HEK293T (cell line): Measurements from ENCODE around the gene G6PC3.

Experiments used
- ARNT ChIP-seq: fragments of 450-650 bp; IDR thresholded peaks from 2 replicates; pipeline ENCODE4 v1.6.1; 2017; ENCODE audit warnings: mild to moderate bottlenecking
- BHLHE40 ChIP-seq: fragments of 450-650 bp; IDR thresholded peaks from 2 replicates; pipeline ENCODE4 v1.6.1; 2016; ENCODE audit warnings: mild to moderate bottlenecking, moderate library complexity, borderline replicate concordance
- CTBP1 ChIP-seq: fragments of 450-650 bp; IDR thresholded peaks from 2 replicates; pipeline ENCODE4 v1.6.1; 2016; ENCODE audit warnings: borderline replicate concordance
- FOXA1 ChIP-seq: fragments of 450-650 bp; IDR thresholded peaks from 2 replicates; pipeline ENCODE4 v1.6.1; 2016; ENCODE audit warnings: mild to moderate bottlenecking
- FOXK2 ChIP-seq: fragments of 450-650 bp; IDR thresholded peaks from 2 replicates; pipeline ENCODE4 v1.6.1; 2016; ENCODE audit warnings: mild to moderate bottlenecking
- FOXM1 ChIP-seq: fragments of 450-650 bp; IDR thresholded peaks from 2 replicates; pipeline ENCODE4 v1.6.1; 2017; ENCODE audit warnings: mild to moderate bottlenecking, borderline replicate concordance
- LEF1 ChIP-seq: fragments of 450-650 bp; IDR thresholded peaks from 2 replicates; pipeline ENCODE4 v1.6.1; 2017; ENCODE audit warnings: mild to moderate bottlenecking, borderline replicate concordance
- PKNOX1 ChIP-seq: fragments of 450-650 bp; IDR thresholded peaks from 2 replicates; pipeline ENCODE4 v1.6.1; 2016
- SP1 ChIP-seq: fragments of 450-650 bp; IDR thresholded peaks from 2 replicates; pipeline ENCODE4 v1.6.1; 2017
- SUZ12 ChIP-seq: fragments of 450-650 bp; IDR thresholded peaks from 2 replicates; pipeline ENCODE4 v1.6.1; 2016; ENCODE audit warnings: mild to moderate bottlenecking
- TARDBP ChIP-seq: fragments of 450-650 bp; IDR thresholded peaks from 2 replicates; pipeline ENCODE4 v1.6.1; 2016
- ZNF384 ChIP-seq: fragments of 450-650 bp; IDR thresholded peaks from 2 replicates; pipeline ENCODE4 v1.6.1; 2016

GRCh38 chr17:44102849-44103622 lies 32.5 kb downstream of the G6PC3 start:
- no peak for TF ChIP-seq TARDBP
- TF ChIP-seq FOXA1: no peak
- no peak for TF ChIP-seq SP1
- TF ChIP-seq SUZ12: no peak
- no peak for TF ChIP-seq PKNOX1
- TF ChIP-seq FOXM1: no peak
- no peak for TF ChIP-seq ZNF384
- no peak for TF ChIP-seq FOXK2
- no peak for TF ChIP-seq LEF1
- TF ChIP-seq CTBP1: no peak
- TF ChIP-seq ARNT: no peak
- TF ChIP-seq BHLHE40: no peak
